Measurements from ENCODE around the gene SYNGR2.

DNA sequence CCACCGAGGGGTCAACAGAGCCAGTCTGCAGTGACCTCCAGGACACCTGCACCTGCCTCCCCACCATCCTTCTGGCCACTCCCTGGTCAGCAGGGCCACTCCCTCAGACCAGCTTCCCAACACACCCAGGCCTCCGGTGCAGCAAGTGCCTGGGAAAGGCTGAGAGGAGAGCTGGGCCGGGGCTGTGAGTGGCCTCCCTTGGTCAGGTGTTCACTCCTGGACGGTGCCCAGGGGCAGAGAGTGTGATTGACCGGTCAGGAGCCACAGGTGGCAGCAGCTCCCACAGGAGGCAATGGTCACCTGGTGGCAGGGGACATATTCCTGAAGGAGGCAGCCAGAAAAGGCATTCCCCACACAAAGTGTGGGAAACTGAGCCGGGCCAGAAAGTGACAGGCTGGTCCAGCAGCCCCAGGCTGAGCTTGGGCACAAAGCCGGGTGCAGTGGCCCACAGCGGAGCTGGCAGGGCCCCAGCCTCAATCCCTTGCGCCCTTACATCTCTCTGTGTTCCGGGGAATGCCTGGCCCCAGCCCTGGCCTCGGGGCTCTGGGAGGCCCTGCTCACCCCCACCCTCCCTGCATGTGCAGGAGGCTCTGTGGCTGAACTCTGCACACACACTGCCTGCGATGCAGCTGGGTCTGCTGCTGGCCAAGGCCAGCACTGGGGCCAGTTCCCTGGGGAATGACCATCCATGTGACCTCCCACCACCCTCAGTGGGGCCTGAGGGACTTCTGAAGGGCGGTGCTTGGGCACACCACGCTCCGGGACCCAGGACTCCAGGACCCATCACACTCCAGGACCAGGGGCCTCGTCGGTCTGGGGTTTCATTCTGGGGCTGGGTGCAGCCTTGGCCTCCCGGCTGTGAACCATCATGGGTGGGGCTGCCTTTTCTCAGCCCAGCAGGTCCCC, 23.4 kb upstream of the SYNGR2 start:
- TF ChIP-seq, protein P1, sequence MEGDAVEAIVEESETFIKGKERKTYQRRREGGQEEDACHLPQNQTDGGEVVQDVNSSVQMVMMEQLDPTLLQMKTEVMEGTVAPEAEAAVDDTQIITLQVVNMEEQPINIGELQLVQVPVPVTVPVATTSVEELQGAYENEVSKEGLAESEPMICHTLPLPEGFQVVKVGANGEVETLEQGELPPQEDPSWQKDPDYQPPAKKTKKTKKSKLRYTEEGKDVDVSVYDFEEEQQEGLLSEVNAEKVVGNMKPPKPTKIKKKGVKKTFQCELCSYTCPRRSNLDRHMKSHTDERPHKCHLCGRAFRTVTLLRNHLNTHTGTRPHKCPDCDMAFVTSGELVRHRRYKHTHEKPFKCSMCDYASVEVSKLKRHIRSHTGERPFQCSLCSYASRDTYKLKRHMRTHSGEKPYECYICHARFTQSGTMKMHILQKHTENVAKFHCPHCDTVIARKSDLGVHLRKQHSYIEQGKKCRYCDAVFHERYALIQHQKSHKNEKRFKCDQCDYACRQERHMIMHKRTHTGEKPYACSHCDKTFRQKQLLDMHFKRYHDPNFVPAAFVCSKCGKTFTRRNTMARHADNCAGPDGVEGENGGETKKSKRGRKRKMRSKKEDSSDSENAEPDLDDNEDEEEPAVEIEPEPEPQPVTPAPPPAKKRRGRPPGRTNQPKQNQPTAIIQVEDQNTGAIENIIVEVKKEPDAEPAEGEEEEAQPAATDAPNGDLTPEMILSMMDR (conservative IDR thresholded peaks at IDR 0.05 in 1 of 2, IDR thresholded peaks at IDR 0.05 in 1 of 2; ENCODE audit: low read depth in 1 of 2, low read length in 2 of 2): no peak
- TF ChIP-seq EZH2 (IDR thresholded peaks at IDR 0.05; ENCODE audit: low read length, missing control alignments): no peak
